ENCODE measurements around the gene FBXO7. TPM values are rescaled to one million over a fixed set of nuclear protein-coding genes. Genes with fewer than 3 reads are reported as not detected.

The FBXO7 gene
- total RNA-seq, 1 experiment from 2014 or later, result 95.2 TPM

DNA sequence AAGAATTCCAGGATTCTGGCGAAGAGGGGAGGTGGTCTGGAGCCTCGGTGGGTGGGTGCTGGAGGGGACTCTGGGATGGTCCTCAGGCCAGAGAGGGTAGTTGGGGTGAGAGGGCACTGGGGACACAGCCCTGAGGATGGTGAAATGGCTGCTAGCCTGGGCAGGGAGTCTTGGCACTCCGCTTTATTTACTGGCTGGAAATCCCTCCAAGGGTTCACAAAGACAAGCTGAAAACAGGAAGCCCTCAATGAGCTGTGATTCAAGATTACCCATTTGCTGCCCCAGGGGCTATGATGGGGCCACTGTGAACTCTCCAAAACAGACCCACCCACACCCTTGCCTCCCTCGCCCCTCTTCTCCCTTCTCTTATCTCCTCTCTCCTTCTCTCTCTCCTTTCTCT, 71.9 kb downstream of the FBXO7 start:
- intact Hi-C loops (cut with micrococcal nuclease; ENCODE audit: unreplicated experiment), result no loop called here
- CTCF ChIA-PET, result no interaction called here

DNA sequence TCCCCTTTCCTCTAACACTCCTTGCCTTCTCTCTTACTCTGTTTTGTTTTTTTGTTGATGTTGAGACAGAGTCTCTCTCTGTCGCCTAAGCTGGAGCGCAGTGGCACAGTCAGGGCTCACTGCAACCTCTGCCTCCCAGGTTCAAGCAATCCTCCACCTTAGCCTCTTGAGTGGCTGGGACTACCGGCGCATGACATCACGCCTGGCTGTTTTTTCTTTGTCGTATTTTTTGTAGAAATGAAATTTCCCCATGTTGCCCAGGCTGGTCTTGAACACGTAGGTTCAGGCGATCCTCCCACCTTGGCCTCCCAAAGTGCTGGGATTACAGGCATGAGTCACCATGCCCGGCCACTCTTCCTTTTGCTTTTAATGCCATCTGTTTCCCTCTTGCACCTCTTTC, 72.3 kb downstream of the FBXO7 start:
- Histone ChIP-seq H3K27me3 (replicated peaks; ENCODE audit: insufficient read depth, low read depth, low read length, poor library complexity) (peaks cover 12% of the 10 kb centered on the region), H3K9me3 (ENCODE audit: low read depth, low read length, poor library complexity, severe bottlenecking) (no peaks in the 10 kb centered on the region), H3K4me1 (ENCODE audit: insufficient read depth, low read length, poor library complexity, severe bottlenecking) (no peaks in the 10 kb centered on the region), H3K36me3 (ENCODE audit: insufficient read depth, low read length, poor library complexity, severe bottlenecking) (no peaks in the 10 kb centered on the region), H3K4me3 (ENCODE audit: low read depth, low read length, poor library complexity, severe bottlenecking) (no peak overlapping the region), H3K27ac (ENCODE audit: low read depth, low read length, poor library complexity, severe bottlenecking) (no peak overlapping the region)
- POLR2A ChIA-PET (ENCODE audit: low non-redundant PET), result no interaction called here
- no TSS peak for BruUV-seq (replicated peaks)
- CTCF ChIA-PET, result no interaction called here
- no peak for DNase-seq (ENCODE audit: low spot score)
- TF ChIP-seq, protein P1, sequence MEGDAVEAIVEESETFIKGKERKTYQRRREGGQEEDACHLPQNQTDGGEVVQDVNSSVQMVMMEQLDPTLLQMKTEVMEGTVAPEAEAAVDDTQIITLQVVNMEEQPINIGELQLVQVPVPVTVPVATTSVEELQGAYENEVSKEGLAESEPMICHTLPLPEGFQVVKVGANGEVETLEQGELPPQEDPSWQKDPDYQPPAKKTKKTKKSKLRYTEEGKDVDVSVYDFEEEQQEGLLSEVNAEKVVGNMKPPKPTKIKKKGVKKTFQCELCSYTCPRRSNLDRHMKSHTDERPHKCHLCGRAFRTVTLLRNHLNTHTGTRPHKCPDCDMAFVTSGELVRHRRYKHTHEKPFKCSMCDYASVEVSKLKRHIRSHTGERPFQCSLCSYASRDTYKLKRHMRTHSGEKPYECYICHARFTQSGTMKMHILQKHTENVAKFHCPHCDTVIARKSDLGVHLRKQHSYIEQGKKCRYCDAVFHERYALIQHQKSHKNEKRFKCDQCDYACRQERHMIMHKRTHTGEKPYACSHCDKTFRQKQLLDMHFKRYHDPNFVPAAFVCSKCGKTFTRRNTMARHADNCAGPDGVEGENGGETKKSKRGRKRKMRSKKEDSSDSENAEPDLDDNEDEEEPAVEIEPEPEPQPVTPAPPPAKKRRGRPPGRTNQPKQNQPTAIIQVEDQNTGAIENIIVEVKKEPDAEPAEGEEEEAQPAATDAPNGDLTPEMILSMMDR (conservative IDR thresholded peaks at IDR 0.05; ENCODE audit: low read depth, low read length), result no peak
- TF ChIP-seq EZH2 (IDR thresholded peaks at IDR 0.05; ENCODE audit: borderline replicate concordance, low read depth, low read length, poor library complexity, severe bottlenecking), result no peak
- intact Hi-C loops (cut with micrococcal nuclease; ENCODE audit: unreplicated experiment), result no loop called here

More for the DNA sequence above, 71.9 kb downstream of the FBXO7 start:
- peaks cover 14% of the 10 kb centered on the region for H3K27me3 ChIP-seq (replicated peaks; ENCODE audit: insufficient read depth, low read depth, low read length, poor library complexity)
- H3K9me3 ChIP-seq (ENCODE audit: low read depth, low read length, poor library complexity, severe bottlenecking), result no peaks in the 10 kb centered on the region
- H3K27ac ChIP-seq (ENCODE audit: low read depth, low read length, poor library complexity, severe bottlenecking), result no peak overlapping the region
- no peak overlapping the region for H3K4me3 ChIP-seq (ENCODE audit: low read depth, low read length, poor library complexity, severe bottlenecking)
- no peaks in the 10 kb centered on the region for H3K4me1 ChIP-seq (ENCODE audit: insufficient read depth, low read length, poor library complexity, severe bottlenecking)
- BruUV-seq (replicated peaks), result no TSS peak
- POLR2A ChIA-PET (ENCODE audit: low non-redundant PET), result no interaction called here
- no peak for DNase-seq (ENCODE audit: low spot score)
- no peaks in the 10 kb centered on the region for H3K36me3 ChIP-seq (ENCODE audit: insufficient read depth, low read length, poor library complexity, severe bottlenecking)
- TF ChIP-seq EZH2 (IDR thresholded peaks at IDR 0.05; ENCODE audit: borderline replicate concordance, low read depth, low read length, poor library complexity, severe bottlenecking), result no peak
- TF ChIP-seq, protein P1 (conservative IDR thresholded peaks at IDR 0.05; ENCODE audit: low read depth, low read length), result no peak

DNA sequence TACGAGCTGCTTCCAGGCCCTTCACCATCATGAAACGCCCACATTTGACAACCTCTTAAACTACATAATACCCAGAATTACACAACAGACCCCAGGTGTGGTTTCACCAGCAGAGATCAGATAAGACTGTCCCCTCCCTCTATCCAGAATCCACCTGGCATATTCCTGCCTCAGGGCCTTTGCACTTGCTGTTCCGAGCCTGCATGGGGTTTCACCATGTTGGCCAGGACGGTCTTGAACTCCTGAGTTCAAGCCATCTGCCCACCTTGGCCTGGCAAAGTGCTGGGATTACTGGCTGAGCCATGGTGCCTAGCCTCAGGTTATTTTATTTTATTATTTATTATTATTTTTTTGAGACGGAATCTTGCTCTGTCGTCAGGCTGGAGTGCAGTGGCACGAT, 73.4 kb downstream of the FBXO7 start:
- Histone ChIP-seq H3K27me3 (replicated peaks; ENCODE audit: insufficient read depth, low read depth, low read length, poor library complexity) (peaks cover 10% of the 10 kb centered on the region), H3K4me1 (ENCODE audit: insufficient read depth, low read length, poor library complexity, severe bottlenecking) (no peaks in the 10 kb centered on the region), H3K9me3 (ENCODE audit: low read depth, low read length, poor library complexity, severe bottlenecking) (no peaks in the 10 kb centered on the region), H3K4me3 (ENCODE audit: low read depth, low read length, poor library complexity, severe bottlenecking) (no peak overlapping the region), H3K36me3 (ENCODE audit: insufficient read depth, low read length, poor library complexity, severe bottlenecking) (no peaks in the 10 kb centered on the region), H3K27ac (ENCODE audit: low read depth, low read length, poor library complexity, severe bottlenecking) (no peak overlapping the region)
- no TSS peak for BruUV-seq (replicated peaks)
- POLR2A ChIA-PET (ENCODE audit: low non-redundant PET), result no interaction called here
- TF ChIP-seq EZH2 (IDR thresholded peaks at IDR 0.05; ENCODE audit: borderline replicate concordance, low read depth, low read length, poor library complexity, severe bottlenecking), result no peak
- intact Hi-C loops (cut with micrococcal nuclease; ENCODE audit: unreplicated experiment), result no loop called here
- no peak for DNase-seq (ENCODE audit: low spot score)
- CTCF ChIA-PET, result no interaction called here

Other genes with a start within 250 kb of the FBXO7 start
- gene SLC5A4, start 219.5 kb upstream of the FBXO7 start, total RNA-seq (2021), result 0.15 and 0.19 TPM in 2 replicates
- gene RFPL3, start 116.9 kb upstream of the FBXO7 start, total RNA-seq (2021), result not detected in 2 replicates
- 122 and 123 TPM in 2 replicates for gene RTCB, start 62.6 kb upstream of the FBXO7 start, total RNA-seq (2021)
- gene BPIFC, start 10.4 kb upstream of the FBXO7 start, total RNA-seq (2021), result not detected in 2 replicates